SU-DHL-6 (cell line): ENCODE data around the gene MROH2A.

ENCODE experiments used
- H2AFZ ChIP-seq: fragments of 200-600 bp; sonication (generic); 2 replicates; pipeline ENCODE4 v1.6.1; 2014; ENCODE audit warnings: low read depth, mild to moderate bottlenecking, moderate library complexity, mixed read lengths, antibody characterized with exemption, low read length; ENCODE audit not compliant: severe bottlenecking
- H3F3A ChIP-seq: fragments of 200-600 bp; shearing (Covaris generic); 2 replicates; pipeline ENCODE4 v1.6.0; 2016; ENCODE audit warnings: antibody characterized with exemption, mild to moderate bottlenecking; ENCODE audit not compliant: insufficient read depth
- H3K27ac ChIP-seq: fragments of 200-600 bp; sonication (generic); 2 replicates; pipeline ENCODE4 v1.5.1; 2016; ENCODE audit warnings: low read depth, mild to moderate bottlenecking, low read length, moderate library complexity, mixed read lengths
- H3K27me3 ChIP-seq: fragments of 200-600 bp; sonication (generic), shearing (Covaris generic); 2 replicates; pipeline ENCODE4 v1.6.0; 2014; ENCODE audit warnings: mild to moderate bottlenecking, low read length
- H3K36me3 ChIP-seq: fragments of 200-600 bp; sonication (generic); 2 replicates; pipeline ENCODE4 v1.6.1; 2014; ENCODE audit warnings: mild to moderate bottlenecking, low read length, mixed read lengths
- H3K4me2 ChIP-seq: fragments of 300-600, 200-600 bp; shearing (Covaris generic), sonication (generic); 2 replicates; pipeline ENCODE4 v1.6.0; 2014; ENCODE audit warnings: low read length, low read depth, mild to moderate bottlenecking; ENCODE audit not compliant: poor library complexity, severe bottlenecking
- H3K4me3 ChIP-seq: fragments of 200-600 bp; sonication (generic); 2 replicates; pipeline ENCODE4 v1.5.1; 2014; ENCODE audit warnings: antibody characterized with exemption, low read length, mild to moderate bottlenecking, mixed read lengths; ENCODE audit not compliant: insufficient read depth, poor library complexity, severe bottlenecking
- H3K79me2 ChIP-seq: fragments of 200-600 bp; sonication (generic); 2 replicates; pipeline ENCODE4 v1.6.1; 2014; ENCODE audit warnings: mild to moderate bottlenecking, low read length, moderate library complexity; ENCODE audit not compliant: insufficient read depth
- H3K9ac ChIP-seq: fragments of 200-600 bp; sonication (generic); 2 replicates; pipeline ENCODE4 v1.7.0; 2014; ENCODE audit warnings: mild to moderate bottlenecking, low read length
- H3K9me2 ChIP-seq: fragments of 200-600 bp; sonication (generic); replicated peaks from 2 replicates; pipeline ENCODE4 v1.6.1; 2014; ENCODE audit warnings: low read length; ENCODE audit not compliant: insufficient read depth
- H3K9me3 ChIP-seq: fragments of 200-600 bp; sonication (generic); 2 replicates; pipeline ENCODE4 v1.6.1; 2014; ENCODE audit warnings: low read length, mixed read lengths; ENCODE audit not compliant: insufficient read depth
- H4K20me1 ChIP-seq: fragments of 200-600 bp; sonication (generic); 2 replicates; pipeline ENCODE4 v1.6.1; 2014; ENCODE audit warnings: low read depth, mild to moderate bottlenecking, antibody characterized with exemption, low read length, moderate library complexity, mixed read lengths
- EZH2phosphoT487 ChIP-seq: fragments of 200-600 bp; sonication (generic), shearing (Covaris generic); conservative IDR thresholded peaks from 2 replicates; pipeline ENCODE4 v1.6.1; 2018; ENCODE audit warnings: mild to moderate bottlenecking, antibody characterized with exemption, low read length, moderate library complexity, mixed read lengths
- TF ChIP-seq, protein P1 (sequence below): fragments of 200-600 bp; sonication (generic); IDR thresholded peaks from one replicate; pipeline ENCODE4 v1.5.1; 2017; ENCODE audit warnings: antibody characterized with exemption, mild to moderate bottlenecking, low read length, moderate library complexity; ENCODE audit not compliant: insufficient read depth, poor library complexity, severe bottlenecking

Gene MROH2A

DNA sequence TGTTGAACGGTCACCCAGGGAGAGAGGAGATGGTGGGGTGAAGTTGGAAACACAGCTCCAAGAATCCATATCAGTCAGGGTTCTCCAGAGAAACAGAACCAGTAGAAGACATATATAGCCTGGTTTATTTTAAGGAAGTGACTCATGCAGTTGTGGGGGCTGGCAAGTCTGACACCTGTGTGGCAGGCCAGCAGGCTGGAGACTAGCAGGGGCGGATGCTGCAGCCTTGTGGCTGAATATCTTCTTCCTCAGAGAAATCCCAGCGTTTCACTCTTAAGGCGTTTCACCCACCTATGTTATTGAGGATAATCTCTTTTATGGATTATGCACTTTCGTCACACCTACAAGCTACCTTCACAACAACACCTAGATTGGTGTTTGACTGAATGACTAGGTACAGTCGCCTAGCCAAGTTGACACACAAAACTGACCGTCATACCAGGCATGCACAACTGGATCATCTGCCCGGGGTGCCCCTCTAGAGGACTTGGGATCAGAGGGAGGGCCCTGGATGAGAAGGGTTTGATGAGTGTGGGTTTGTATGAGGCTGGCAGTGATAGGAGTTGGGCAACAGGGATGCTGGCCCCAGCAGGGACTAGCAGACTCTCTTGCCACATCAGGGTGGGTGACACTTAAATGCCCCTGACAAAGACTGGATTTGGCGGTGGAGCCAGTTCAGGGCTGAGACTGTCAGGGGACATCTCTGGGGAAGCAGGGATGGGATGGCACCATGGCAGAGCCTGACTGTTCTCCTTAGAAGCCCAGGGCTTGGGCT, 23.4 kb downstream of the MROH2A start:
- no peak overlapping the region for H3K9ac ChIP-seq
- H3K27ac ChIP-seq: no peak overlapping the region
- TF ChIP-seq, protein P1, sequence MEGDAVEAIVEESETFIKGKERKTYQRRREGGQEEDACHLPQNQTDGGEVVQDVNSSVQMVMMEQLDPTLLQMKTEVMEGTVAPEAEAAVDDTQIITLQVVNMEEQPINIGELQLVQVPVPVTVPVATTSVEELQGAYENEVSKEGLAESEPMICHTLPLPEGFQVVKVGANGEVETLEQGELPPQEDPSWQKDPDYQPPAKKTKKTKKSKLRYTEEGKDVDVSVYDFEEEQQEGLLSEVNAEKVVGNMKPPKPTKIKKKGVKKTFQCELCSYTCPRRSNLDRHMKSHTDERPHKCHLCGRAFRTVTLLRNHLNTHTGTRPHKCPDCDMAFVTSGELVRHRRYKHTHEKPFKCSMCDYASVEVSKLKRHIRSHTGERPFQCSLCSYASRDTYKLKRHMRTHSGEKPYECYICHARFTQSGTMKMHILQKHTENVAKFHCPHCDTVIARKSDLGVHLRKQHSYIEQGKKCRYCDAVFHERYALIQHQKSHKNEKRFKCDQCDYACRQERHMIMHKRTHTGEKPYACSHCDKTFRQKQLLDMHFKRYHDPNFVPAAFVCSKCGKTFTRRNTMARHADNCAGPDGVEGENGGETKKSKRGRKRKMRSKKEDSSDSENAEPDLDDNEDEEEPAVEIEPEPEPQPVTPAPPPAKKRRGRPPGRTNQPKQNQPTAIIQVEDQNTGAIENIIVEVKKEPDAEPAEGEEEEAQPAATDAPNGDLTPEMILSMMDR: no peak
- TF ChIP-seq EZH2phosphoT487: no peak
- H3K36me3 ChIP-seq: no peaks in the 10 kb centered on the region
- H3F3A ChIP-seq: no peaks in the 10 kb centered on the region
- no peaks in the 10 kb centered on the region for H3K27me3 ChIP-seq
- no peak overlapping the region for H3K4me2 ChIP-seq
- no peaks in the 10 kb centered on the region for H3K79me2 ChIP-seq
- no peaks in the 10 kb centered on the region for H3K9me3 ChIP-seq
- H4K20me1 ChIP-seq: no peaks in the 10 kb centered on the region
- H2AFZ ChIP-seq: no peak overlapping the region
- H3K4me3 ChIP-seq: no peak overlapping the region
- no peaks in the 10 kb centered on the region for H3K9me2 ChIP-seq

DNA sequence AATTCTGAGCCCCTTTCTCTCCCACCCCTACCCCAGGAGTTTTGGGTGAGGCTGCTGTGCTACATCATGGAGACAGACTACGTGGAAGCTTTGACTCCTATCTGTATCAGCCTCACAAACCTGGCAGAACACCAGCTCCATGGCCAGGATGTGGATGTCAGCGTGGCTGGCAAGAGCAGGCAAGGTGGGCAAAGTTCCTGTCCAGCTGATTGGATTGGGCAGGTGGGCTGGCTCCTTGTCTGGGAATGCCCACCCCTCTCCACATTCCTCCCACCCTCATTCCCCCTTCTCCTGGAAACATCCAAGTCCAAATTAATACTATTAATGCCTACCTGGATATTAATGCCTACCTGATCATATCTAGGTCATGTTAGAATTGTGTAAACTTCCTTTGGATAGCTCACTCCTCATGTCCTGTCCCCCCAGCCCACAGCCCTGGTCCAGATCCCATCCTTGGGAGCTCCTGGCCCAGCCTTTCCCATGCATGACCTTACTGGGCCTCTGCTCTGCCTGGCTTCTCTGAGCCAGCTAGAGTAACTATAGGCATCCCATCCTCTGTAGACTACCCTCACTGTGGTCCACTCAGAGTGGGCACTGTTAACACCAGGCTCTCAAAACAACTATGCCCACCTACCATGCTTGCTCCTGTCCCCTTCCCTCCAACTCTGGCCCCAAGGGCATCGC, 24.1 kb downstream of the MROH2A start:
- no peak overlapping the region for H3K4me2 ChIP-seq
- no peak overlapping the region for H3K4me3 ChIP-seq
- no peak overlapping the region for H3K27ac ChIP-seq
- H3K27me3 ChIP-seq: no peaks in the 10 kb centered on the region
- no peaks in the 10 kb centered on the region for H3K36me3 ChIP-seq
- no peak overlapping the region for H3K9ac ChIP-seq
- H3K79me2 ChIP-seq: no peaks in the 10 kb centered on the region
- no peaks in the 10 kb centered on the region for H4K20me1 ChIP-seq
- no peaks in the 10 kb centered on the region for H3K9me3 ChIP-seq
- no peak for TF ChIP-seq EZH2phosphoT487
- TF ChIP-seq, protein P1: no peak
- H2AFZ ChIP-seq: no peak overlapping the region
- H3K9me2 ChIP-seq: no peaks in the 10 kb centered on the region
- H3F3A ChIP-seq: no peaks in the 10 kb centered on the region

DNA sequence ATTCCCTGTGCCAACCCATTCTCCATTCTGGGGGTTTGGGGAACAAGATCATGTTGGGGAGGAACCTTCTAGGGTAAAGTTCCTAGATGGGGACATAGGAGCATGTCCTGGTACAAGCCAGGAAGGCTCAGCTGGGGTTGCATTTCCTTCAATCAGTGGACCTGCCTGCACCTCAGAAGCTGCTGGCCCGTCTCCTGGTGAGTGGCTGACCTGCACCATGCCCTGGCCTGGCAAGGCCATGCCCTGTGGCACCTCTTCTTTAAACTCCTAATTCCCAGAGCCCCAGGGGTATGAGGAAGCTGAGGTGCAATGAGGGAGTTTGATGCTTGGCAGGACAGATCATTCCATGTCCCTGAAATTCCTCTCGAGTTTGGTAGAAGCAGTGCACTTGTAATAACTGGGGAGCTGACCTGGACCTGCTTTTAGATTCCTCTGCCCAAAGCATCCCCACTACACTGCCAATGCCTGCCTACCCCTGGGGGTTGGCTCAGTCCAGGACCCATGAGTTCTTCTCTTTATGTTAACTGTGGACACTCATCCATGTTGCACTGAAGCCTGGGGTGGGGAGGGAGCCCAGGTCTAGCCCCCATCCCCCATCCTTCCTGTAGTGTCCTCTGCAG, 25.3 kb downstream of the MROH2A start:
- no peak for TF ChIP-seq EZH2phosphoT487
- TF ChIP-seq, protein P1: no peak

More for the DNA sequence above, 25.3 kb downstream of the MROH2A start:
- H3F3A ChIP-seq: no peaks in the 10 kb centered on the region
- H3K27ac ChIP-seq: no peak overlapping the region
- no peaks in the 10 kb centered on the region for H3K27me3 ChIP-seq
- no peaks in the 10 kb centered on the region for H3K9me3 ChIP-seq
- H3K4me3 ChIP-seq: no peak overlapping the region
- no peaks in the 10 kb centered on the region for H4K20me1 ChIP-seq
- no peaks in the 10 kb centered on the region for H3K36me3 ChIP-seq
- H2AFZ ChIP-seq: no peak overlapping the region
- no peaks in the 10 kb centered on the region for H3K79me2 ChIP-seq
- H3K9ac ChIP-seq: no peak overlapping the region
- no peak overlapping the region for H3K4me2 ChIP-seq
- no peaks in the 10 kb centered on the region for H3K9me2 ChIP-seq
